ENCODE measurements around the gene CORO2A. TPM values are rescaled to one million over a fixed set of nuclear protein-coding genes. Genes with fewer than 3 reads are reported as not detected.

CORO2A gene
- total and polyA plus RNA-seq, 2 of the 4 experiments (the other 2 are of a cell fraction), result 1.9 to 2.2 TPM

DNA sequence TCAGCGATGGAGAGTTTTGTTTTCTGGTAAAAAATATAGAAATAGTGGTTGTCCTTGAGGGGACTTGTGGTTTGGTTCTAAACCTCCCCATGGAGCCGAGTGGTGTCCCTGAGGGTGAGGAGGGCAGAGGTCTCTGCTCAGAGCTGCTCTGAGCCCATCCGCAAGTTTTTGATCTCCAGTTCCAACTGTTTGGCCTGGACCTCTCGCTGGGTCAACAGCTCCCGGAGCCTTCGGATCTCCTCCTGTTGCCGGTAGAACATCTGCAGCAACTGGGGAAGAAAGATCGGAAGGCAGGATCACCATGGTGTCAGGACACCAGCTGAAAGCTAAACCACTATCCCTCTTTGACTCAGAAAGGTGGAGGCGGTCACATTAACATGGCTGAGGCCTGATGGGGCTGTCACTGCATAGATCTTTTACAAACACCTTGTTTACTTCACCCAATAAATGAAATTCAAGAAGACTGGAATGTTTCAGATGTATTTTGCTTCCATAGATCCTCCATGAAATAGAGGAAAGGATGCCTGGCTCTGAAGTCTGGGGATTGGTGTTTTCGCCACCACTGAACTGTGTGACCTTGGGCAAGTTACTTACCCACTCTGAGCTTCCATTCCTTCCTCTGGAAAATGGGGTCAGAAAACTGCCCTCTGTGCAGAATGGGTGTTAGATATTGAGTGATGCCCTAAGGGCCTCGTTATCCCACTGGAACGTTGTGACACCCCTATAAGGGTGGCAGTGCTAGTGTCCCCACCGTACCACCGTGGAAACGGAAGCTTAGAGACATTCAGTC lies 67.6 kb downstream of the CORO2A start:
- no peak overlapping the region for H3K23ac ChIP-seq (ENCODE audit: low read depth, low read length)
- H3K9me3 ChIP-seq (ENCODE audit: control insufficient read depth, insufficient read depth, low read length), result no peaks in the 10 kb centered on the region
- H3K4me1 ChIP-seq (ENCODE audit: control insufficient read depth, insufficient read depth, low read length), result no peaks in the 10 kb centered on the region
- no peak overlapping the region for H3K56ac ChIP-seq (ENCODE audit: extremely low read depth, insufficient read depth, low read length)
- no peaks in the 10 kb centered on the region for H3K36me3 ChIP-seq (ENCODE audit: control insufficient read depth, insufficient read depth, low read length)
- H2AFZ ChIP-seq (replicated peaks; ENCODE audit: low read length, poor library complexity), result peak overlapping the region; percentile 23
- H3K27ac ChIP-seq (ENCODE audit: insufficient read depth, low read length), result no peak overlapping the region
- no peak overlapping the region for H3K4ac ChIP-seq (ENCODE audit: low read depth, low read length)
- ChIA-PET POLR2A (ENCODE audit: unreplicated experiment) (no interaction called here), CTCF (no interaction called here)
- H2BK120ac ChIP-seq (ENCODE audit: low read depth, low read length), result no peak overlapping the region
- 80% methylated on average over 3 of the region's 15 CpGs; no CpG with 5 or more reads in 1 of the 2 experiments for WGBS, 2 experiments (ENCODE audit: extremely low coverage in 2 of 2, insufficient read length in 1 of 2)
- no peak overlapping the region for H4K8ac ChIP-seq (ENCODE audit: low read depth in 2 of 2, low read length in 2 of 2)
- H3K4me2 ChIP-seq (ENCODE audit: low read depth, low read length), result no peak overlapping the region
- no peak overlapping the region for H2AK9ac ChIP-seq (replicated peaks; ENCODE audit: low read depth, low read length, poor library complexity)
- H2BK20ac ChIP-seq (ENCODE audit: low read depth, low read length), result no peak overlapping the region
- H2BK15ac ChIP-seq (ENCODE audit: low read depth, low read length), result no peak overlapping the region
- H3K18ac ChIP-seq (ENCODE audit: low read depth, low read length), result no peak overlapping the region
- H4K91ac ChIP-seq (ENCODE audit: insufficient read depth, low read depth, low read length), result no peak overlapping the region
- H4K5ac ChIP-seq (ENCODE audit: low read depth, low read length), result no peak overlapping the region
- no TSS peak for BruUV-seq (replicated peaks)
- no peaks in the 10 kb centered on the region for H4K20me1 ChIP-seq (ENCODE audit: insufficient read depth, low read length)
- H2BK5ac ChIP-seq (ENCODE audit: low read depth, low read length, poor library complexity, severe bottlenecking), result no peak overlapping the region
- H3K4me3 ChIP-seq (ENCODE audit: insufficient read depth, low read depth, low read length), result no peak overlapping the region
- no peak overlapping the region for H3K14ac ChIP-seq (replicated peaks; ENCODE audit: low read depth, low read length)
- DNase-seq (no peak), ATAC-seq (ENCODE audit: low read depth) (no peak)
- no peak overlapping the region for H3K9ac ChIP-seq (ENCODE audit: low read depth, low read length)
- intact Hi-C loops (cut with micrococcal nuclease) (no loop called here), dilution Hi-C loops (cut with HindIII; ENCODE audit: low sequenced_read_pairs, unreplicated experiment) (no loop called here), in situ Hi-C loops (cut with MboI; ENCODE audit: low sequenced_read_pairs) (no loop called here)
- no peak overlapping the region for H2AK5ac ChIP-seq (ENCODE audit: low read depth, low read length)
- no peaks in the 10 kb centered on the region for H3K27me3 ChIP-seq (ENCODE audit: control insufficient read depth, insufficient read depth, low read length)
- H3K79me1 ChIP-seq (ENCODE audit: low read depth in 1 of 2, low read length in 2 of 2), result no peaks in the 10 kb centered on the region
- no peak for TF ChIP-seq CTCF (conservative IDR thresholded peaks at IDR 0.05; ENCODE audit: low read depth, low read length)
- no peak for TF ChIP-seq BHLHE40 (IDR thresholded peaks at IDR 0.05; ENCODE audit: low read depth, low read length)
- TF ChIP-seq ELK1 (IDR thresholded peaks at IDR 0.05; ENCODE audit: borderline replicate concordance, low read depth, low read length), result no peak
- no peak for TF ChIP-seq CEBPB (IDR thresholded peaks at IDR 0.05; ENCODE audit: low read depth, low read length)
- no peak for TF ChIP-seq NFE2L2 (IDR thresholded peaks at IDR 0.05; ENCODE audit: low read depth, low read length)
- no peak for TF ChIP-seq FOS (IDR thresholded peaks at IDR 0.05; ENCODE audit: low read depth, low read length)
- TF ChIP-seq MAFK (IDR thresholded peaks at IDR 0.05; ENCODE audit: low read depth, low read length), result no peak
- no peak for TF ChIP-seq CHD1 (IDR thresholded peaks at IDR 0.05; ENCODE audit: low read depth, low read length)
- TF ChIP-seq MAZ (IDR thresholded peaks at IDR 0.05; ENCODE audit: borderline replicate concordance, low read depth, low read length), result no peak
- TF ChIP-seq RCOR1 (IDR thresholded peaks at IDR 0.05; ENCODE audit: insufficient replicate concordance, low read length), result no peak
- no peak for TF ChIP-seq SMC3 (IDR thresholded peaks at IDR 0.05; ENCODE audit: low read depth, low read length)
- TF ChIP-seq RFX5 (IDR thresholded peaks at IDR 0.05; ENCODE audit: low read depth, low read length), result no peak
- no peak for TF ChIP-seq USF2 (IDR thresholded peaks at IDR 0.05; ENCODE audit: low read depth, low read length)
- no peak for TF ChIP-seq POLR2A (IDR thresholded peaks at IDR 0.05; ENCODE audit: low read depth, low read length)
- no peaks in the 10 kb centered on the region for H3K9me1 ChIP-seq (ENCODE audit: insufficient read depth, low read length)

Data from IMR-90 (cell line).